GM13977 (cell line): Measurements from ENCODE around the gene FSTL3.

ENCODE experiments used
- DNase-seq: peaks from one replicate; pipeline ENCODE4 v3.0.0; 2012; ENCODE audit warnings: low spot score
- in situ Hi-C: fragments of 300-500 bp; cut with MboI; formaldehyde crosslinking; loops from one replicate; pipeline ENCODE4 v1.12.0; 2022; ENCODE audit warnings: low sequenced_read_pairs, low pct_unique_long_range_greater_than_20kb, mixed read lengths, inconsistent platforms; ENCODE audit not compliant: unreplicated experiment
- TF ChIP-seq, protein P1 (sequence below): IDR thresholded peaks from 2 replicates; pipeline ENCODE4 v1.5.1; 2012; ENCODE audit warnings: mild to moderate bottlenecking, control low read depth; ENCODE audit not compliant: insufficient read depth; ENCODE audit errors: extremely low read depth, missing control alignments

The FSTL3 gene

DNA sequence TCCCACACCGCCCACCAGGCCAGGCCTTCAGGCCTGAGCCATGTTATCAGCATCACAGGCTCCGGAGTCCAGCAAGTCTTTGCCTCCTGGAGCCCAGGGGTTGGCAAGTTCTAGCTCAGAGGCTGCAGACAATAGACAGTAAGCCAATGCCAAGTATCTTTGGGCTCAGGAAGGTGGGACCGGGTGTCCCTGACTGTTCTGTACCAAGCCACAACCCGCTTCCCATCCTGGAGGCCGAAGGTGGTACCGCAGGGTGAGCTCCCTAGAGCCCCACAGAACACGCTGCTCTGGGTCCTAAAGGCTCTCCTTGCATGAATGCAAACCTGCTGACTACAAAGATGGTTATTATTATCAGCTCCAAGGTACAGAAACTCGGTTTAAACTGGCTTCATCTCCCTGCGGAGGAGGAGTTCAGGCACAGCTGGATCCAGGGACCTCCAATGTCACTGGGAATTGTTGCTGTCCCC, 5.5 kb upstream of the FSTL3 start:
- TF ChIP-seq, protein P1, sequence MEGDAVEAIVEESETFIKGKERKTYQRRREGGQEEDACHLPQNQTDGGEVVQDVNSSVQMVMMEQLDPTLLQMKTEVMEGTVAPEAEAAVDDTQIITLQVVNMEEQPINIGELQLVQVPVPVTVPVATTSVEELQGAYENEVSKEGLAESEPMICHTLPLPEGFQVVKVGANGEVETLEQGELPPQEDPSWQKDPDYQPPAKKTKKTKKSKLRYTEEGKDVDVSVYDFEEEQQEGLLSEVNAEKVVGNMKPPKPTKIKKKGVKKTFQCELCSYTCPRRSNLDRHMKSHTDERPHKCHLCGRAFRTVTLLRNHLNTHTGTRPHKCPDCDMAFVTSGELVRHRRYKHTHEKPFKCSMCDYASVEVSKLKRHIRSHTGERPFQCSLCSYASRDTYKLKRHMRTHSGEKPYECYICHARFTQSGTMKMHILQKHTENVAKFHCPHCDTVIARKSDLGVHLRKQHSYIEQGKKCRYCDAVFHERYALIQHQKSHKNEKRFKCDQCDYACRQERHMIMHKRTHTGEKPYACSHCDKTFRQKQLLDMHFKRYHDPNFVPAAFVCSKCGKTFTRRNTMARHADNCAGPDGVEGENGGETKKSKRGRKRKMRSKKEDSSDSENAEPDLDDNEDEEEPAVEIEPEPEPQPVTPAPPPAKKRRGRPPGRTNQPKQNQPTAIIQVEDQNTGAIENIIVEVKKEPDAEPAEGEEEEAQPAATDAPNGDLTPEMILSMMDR, result no peak
- DNase-seq, result no peak
- in situ Hi-C loops, result no loop called here

DNA sequence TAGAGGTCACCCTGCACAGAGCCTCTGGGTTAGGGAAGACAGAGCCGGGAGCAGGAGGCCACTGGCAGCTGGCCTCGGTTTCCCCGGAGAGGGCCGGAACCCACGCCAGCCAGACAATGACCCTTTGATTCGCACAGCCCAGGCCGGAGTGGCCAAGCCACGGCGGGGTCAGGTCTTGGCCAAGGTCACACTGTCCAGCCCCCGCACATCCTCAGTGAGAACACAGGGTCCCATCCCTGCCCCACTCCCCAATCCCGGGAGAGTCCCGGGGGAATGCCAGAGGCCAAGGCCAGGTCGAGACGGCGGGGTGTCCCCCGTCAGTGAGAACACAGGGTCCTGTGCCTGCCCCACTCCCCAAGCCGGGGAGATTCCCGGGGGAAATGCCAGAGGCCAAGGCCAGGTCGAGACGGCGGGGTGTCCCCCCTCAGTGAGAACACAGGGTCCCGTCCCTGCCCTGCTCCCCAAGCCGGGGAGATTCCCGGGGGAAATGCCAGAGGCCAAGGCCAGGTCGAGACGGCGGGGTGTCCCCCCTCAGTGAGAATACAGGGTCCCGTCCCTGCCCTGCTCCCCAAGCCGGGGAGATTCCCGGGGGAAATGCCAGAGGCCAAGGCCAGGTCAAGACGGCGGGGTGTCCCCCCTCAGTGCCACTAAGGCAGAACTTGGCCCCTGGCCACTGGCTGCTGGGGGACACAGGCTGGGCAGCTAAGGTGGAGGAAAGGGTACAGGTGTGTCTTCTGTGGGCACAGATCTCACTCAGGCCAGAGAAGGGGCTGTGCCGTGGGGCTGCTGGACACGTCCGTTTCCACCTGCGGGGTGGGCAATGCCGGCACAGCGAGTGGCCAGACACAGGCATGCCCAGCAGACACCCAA, 1.7 kb upstream of the FSTL3 start:
- TF ChIP-seq, protein P1, result no peak
- no peak for DNase-seq
- in situ Hi-C loops, result no loop called here

DNA sequence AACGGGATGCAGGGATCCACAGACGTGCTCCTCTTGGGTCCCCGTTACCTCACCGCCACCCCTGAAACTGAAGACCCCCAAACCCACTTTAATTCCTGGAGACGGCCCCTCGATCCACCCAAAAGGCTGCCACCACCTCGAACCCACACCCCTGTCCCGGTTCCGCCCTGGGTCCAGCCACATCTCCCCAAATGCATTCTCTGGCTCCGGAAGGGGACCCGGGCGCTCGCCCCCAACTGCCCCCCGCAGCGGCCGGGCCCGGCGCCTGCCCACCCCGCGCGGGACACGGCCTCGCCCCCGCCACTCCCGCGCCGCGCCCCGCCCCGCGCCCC, 219 bp upstream of the FSTL3 start:
- TF ChIP-seq, protein P1, result no peak
- no peak for DNase-seq
- in situ Hi-C loops, result no loop called here

DNA sequence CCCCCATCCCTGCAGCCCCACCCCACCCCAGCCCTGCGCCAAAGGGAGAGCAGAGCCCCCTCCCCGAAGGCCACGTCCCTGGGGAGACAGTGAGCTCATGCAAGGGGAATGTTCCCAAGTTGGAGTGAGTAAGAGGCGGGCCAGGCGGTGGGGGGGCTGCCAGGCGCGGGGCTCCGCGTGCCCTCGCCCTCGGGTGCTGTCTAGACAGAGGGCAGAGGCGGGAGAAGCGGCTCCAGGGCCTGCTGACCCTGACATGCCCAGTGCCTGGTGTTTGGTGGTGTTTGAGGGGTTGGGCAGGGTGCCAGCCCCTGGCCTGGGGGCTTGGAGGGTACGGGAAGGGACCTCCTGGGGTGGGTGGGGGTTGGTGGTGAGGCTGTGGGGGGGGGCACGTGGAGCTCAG, 1.0 kb downstream of the FSTL3 start:
- in situ Hi-C loops, result no loop called here
- TF ChIP-seq, protein P1, result no peak
- DNase-seq, result no peak

DNA sequence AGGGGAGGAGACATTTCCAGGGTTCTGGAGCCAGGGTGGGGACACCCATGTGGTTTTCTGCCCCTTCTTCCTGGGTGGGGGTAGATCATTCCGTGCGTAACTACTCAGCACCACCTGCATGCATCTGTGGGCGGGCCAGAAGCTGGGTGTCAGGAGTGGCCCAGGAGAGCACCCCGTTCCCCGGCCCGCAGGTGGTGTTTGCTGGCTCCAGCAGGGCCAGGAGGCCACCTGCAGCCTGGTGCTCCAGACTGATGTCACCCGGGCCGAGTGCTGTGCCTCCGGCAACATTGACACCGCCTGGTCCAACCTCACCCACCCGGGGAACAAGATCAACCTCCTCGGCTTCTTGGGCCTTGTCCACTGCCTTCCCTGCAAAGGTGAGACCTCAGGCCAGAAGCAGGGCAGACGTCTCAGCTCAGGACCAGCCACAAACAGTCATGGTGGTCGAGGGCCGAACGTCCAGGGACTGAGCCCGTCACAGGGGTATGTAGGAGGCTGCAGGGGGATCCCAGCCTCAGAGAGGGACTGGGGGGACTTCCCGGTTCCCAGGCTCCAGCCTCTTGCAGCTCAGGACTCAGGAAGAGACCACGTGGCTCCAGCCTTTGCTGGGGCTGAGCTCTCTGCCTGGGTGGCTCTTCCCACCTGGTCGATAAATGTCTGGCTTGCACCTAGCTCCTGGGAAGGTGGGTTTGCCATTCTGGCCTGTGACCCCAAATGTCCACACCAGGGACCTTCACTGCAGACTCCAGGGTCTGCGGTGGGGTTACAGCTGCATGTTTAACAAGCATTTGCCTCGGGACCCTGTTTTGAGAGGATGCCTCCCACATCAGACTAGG, 1.6 kb downstream of the FSTL3 start:
- in situ Hi-C loops, result no loop called here
- TF ChIP-seq, protein P1, result no peak
- DNase-seq, result no peak

DNA sequence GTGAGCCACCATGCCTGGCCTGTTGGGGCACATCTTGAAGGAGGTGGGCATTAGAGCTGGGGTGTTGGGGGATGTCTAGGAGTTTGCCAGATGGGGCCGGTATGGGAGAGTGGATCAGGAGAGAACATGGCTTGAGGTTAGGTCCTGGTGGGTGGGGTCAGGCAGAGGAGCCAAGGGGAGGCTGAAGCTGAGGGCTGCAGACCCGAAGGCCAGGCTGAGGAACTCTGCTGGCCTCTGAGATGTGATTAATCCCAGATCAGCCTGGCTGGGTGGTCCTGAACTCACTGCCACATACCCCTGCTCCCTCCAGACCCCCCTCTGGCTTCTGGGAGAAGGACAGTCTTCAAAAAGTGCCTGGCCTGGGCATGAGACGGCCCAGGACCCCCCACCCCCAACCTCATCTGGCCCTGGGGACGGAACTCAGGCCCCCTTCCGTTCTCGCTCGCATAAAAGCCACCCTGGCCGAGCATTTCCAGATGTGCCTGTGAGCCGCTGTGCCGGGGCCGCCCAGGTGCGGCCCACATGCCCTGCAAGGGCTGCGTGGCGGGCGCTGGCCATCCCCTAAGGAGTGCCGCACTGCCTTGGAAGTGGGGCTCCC, 2.7 kb downstream of the FSTL3 start:
- TF ChIP-seq, protein P1, result no peak
- no peak for DNase-seq
- in situ Hi-C loops, result no loop called here
